ENCODE data around the gene CST3.

CST3 gene

DNA sequence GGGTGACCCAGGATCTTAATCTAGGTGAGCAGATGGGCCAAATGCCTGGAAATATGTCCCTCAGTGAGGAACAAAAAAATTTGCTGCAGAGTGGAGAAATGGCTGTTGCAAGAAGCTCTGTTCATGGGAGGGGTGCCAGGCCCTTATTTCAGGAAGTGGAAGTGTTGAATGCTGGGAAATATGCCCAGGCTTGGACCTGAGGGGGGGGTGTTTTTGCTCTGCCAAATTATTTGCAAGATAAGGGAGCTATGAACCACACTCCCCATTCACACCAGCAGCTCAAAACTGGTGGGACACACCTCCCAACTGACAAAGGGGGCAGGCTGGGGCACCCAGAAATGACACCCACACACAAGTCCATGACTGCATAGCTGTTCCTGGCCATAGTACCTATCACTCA, 42.4 kb upstream of the CST3 start (continued):
- TF ChIP-seq ZNF626 (tag by site-specific recombination; IDR thresholded peaks at IDR 0.05) (no peak), OVOL3 (tag by site-specific recombination; IDR thresholded peaks at IDR 0.05) (no peak)

- CTCF ChIA-PET, result interaction anchor here (0.8 to 0.9 kb wide), 2 partner anchors 9 to 11 kb away, joined by 3 read pairs; no protein-coding TSS in a partner anchor
- TF ChIP-seq ZBTB8A (tag by site-specific recombination; IDR thresholded peaks at IDR 0.05) (no peak), SP3 (tag by site-specific recombination; IDR thresholded peaks at IDR 0.05) (no peak), ZNF292 (tag by site-specific recombination; IDR thresholded peaks at IDR 0.05; ENCODE audit: borderline replicate concordance, low read depth) (no peak), ZNF560 (tag by site-specific recombination; IDR thresholded peaks at IDR 0.05; ENCODE audit: borderline replicate concordance) (no peak), ZNF184 (tag by site-specific recombination; IDR thresholded peaks at IDR 0.05) (no peak), ZNF548 (tag by site-specific recombination; IDR thresholded peaks at IDR 0.05) (no peak), BCL11B (tag by site-specific recombination; IDR thresholded peaks at IDR 0.05; ENCODE audit: low read depth) (no peak), ZNF2 (tag by site-specific recombination; IDR thresholded peaks at IDR 0.05) (no peak), ZIC2 (tag by site-specific recombination; IDR thresholded peaks at IDR 0.05) (no peak), GLIS1 (tag by site-specific recombination; IDR thresholded peaks at IDR 0.05) (no peak)
- TF ChIP-seq, protein P1, sequence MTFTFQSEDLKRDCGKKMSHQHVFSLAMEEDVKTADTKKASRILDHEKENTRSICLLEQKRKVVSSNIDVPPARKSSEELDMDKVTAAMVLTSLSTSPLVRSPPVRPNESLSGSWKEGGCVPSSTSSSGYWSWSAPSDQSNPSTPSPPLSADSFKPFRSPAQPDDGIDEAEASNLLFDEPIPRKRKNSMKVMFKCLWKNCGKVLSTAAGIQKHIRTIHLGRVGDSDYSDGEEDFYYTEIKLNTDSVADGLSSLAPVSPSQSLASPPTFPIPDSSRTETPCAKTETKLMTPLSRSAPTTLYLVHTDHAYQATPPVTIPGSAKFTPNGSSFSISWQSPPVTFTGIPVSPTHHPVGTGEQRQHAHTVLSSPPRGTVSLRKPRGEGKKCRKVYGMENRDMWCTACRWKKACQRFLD (tag by site-specific recombination; IDR thresholded peaks at IDR 0.05), result no peak
- no peaks in the 10 kb centered on the region for H3K9me3 ChIP-seq (ENCODE audit: control insufficient read depth, insufficient read depth, low read depth, low read length)
- POLR2A ChIA-PET, result no interaction called here
- no peaks in the 10 kb centered on the region for H3K36me3 ChIP-seq (ENCODE audit: control insufficient read depth in 2 of 2, insufficient read depth in 1 of 2, low read length in 2 of 2)
- H3K4me3 ChIP-seq (ENCODE audit: low read depth, low read length), result no peak overlapping the region
- H3K4me1 ChIP-seq (ENCODE audit: control insufficient read depth, insufficient read depth, low read length), result no peaks in the 10 kb centered on the region
- no peak overlapping the region for H3K27ac ChIP-seq (ENCODE audit: extremely low read depth, low read depth, low read length)
Observed at GRCh38 chr20:23679133-23680092, 41.7 kb upstream of the CST3 start.

DNA sequence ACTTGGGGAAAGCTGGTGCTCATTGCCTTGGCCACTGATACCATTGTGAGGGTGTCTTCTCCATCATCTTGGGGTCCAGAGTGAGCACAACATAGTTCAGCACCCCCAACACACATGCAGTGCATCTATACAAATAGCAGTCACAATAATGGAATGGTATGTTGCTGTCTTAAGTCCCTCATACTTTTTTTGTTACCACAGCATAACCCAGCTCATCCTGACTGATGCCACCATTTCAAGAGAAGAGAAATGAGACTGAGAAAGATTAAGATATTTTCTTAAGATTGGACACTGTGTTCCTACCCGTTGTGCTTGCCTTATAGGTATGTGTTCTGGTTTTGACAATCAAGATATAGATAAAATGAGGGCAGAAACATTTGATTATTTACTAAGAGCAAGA, 35.5 kb upstream of the CST3 start:
- H3K36me3 ChIP-seq (ENCODE audit: control insufficient read depth in 2 of 2, insufficient read depth in 1 of 2, low read length in 2 of 2), result no peaks in the 10 kb centered on the region
- H3K27ac ChIP-seq (ENCODE audit: extremely low read depth, low read depth, low read length), result no peak overlapping the region
- ChIA-PET CTCF (no interaction called here), POLR2A (no interaction called here)
- H3K4me1 ChIP-seq (ENCODE audit: control insufficient read depth, insufficient read depth, low read length), result no peaks in the 10 kb centered on the region
- no peak overlapping the region for H3K4me3 ChIP-seq (ENCODE audit: low read depth, low read length)
- H3K9me3 ChIP-seq (ENCODE audit: control insufficient read depth, insufficient read depth, low read depth, low read length), result no peaks in the 10 kb centered on the region
- no peak for TF ChIP-seq ZNF48 (tag by site-specific recombination; IDR thresholded peaks at IDR 0.05)
- TF ChIP-seq ZNF843 (tag by site-specific recombination; IDR thresholded peaks at IDR 0.05), result no peak
- TF ChIP-seq ZNF654 (tag by site-specific recombination; IDR thresholded peaks at IDR 0.05; ENCODE audit: low read depth), result no peak
- no peak for TF ChIP-seq PATZ1 (tag by site-specific recombination; IDR thresholded peaks at IDR 0.05)
- no peak for TF ChIP-seq ZSCAN23 (tag by site-specific recombination; IDR thresholded peaks at IDR 0.05)
- TF ChIP-seq, protein P2, sequence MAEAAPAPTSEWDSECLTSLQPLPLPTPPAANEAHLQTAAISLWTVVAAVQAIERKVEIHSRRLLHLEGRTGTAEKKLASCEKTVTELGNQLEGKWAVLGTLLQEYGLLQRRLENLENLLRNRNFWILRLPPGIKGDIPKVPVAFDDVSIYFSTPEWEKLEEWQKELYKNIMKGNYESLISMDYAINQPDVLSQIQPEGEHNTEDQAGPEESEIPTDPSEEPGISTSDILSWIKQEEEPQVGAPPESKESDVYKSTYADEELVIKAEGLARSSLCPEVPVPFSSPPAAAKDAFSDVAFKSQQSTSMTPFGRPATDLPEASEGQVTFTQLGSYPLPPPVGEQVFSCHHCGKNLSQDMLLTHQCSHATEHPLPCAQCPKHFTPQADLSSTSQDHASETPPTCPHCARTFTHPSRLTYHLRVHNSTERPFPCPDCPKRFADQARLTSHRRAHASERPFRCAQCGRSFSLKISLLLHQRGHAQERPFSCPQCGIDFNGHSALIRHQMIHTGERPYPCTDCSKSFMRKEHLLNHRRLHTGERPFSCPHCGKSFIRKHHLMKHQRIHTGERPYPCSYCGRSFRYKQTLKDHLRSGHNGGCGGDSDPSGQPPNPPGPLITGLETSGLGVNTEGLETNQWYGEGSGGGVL (tag by site-specific recombination; IDR thresholded peaks at IDR 0.05), result no peak
- no peak for TF ChIP-seq ZNF513 (tag by site-specific recombination; IDR thresholded peaks at IDR 0.05)
- TF ChIP-seq ZNF501 (tag by site-specific recombination; IDR thresholded peaks at IDR 0.05), result no peak
- no peak for TF ChIP-seq ZNF121 (tag by site-specific recombination; IDR thresholded peaks at IDR 0.05)
- no peak for TF ChIP-seq ZNF292 (tag by site-specific recombination; IDR thresholded peaks at IDR 0.05; ENCODE audit: borderline replicate concordance, low read depth)
